ENCODE measurements around the gene CSGALNACT2.

Gene CSGALNACT2

DNA sequence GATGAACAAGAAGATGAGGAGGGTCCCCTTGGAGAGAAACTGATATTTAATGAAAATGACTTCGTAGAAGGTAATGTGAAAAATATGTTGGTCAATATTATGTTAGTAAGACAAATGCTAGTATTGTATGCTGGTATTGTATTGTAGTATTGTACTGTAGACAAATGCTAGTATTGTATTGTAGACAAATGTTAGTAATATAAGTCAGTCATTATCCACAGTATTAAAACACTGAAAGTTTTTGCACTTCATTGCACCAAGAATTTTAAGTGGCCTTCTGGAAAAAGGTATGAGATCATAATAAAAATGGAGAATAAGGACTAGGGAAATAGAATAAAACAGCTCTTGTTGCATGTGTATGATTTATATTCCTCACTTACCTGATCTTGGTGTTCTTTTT lies 17.5 kb downstream of the CSGALNACT2 start:
- no peak overlapping the region for H3K27ac ChIP-seq

DNA sequence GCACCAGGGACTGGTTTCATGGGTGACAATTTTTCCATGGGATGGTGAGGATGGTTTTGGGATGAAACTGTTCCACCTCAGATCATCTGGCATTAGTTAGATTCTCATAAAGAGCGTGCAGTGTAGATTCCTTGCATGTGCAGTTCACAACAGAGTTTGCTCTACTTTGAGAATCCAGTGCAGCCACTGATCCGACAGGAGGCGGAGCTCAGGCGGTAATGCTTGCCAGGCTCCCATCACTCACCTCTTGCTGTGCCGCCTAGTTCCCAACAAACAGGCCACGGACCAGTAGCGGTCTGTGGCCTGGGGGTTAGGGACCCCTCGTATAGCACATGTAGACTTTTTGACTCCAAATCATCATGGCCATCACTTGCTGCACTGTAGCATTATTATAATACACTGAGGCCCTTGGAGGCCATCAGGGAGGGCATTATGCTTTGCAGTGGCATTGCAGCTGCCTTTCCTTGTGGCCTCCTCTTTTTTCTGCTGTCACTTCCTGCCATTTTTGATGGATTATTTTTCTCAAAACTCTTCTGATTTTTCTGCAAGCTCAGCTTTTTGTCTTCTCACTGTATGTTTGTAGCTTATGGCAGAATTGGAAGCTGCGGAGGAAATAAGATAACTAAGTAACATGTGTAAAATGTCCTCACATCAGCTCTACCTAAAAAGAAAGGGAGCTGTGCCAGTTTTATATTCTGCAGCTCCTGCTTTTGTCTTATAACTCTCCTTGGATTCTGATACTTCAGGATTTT lies 18.5 kb downstream of the CSGALNACT2 start:
- TF ChIP-seq, protein P1, sequence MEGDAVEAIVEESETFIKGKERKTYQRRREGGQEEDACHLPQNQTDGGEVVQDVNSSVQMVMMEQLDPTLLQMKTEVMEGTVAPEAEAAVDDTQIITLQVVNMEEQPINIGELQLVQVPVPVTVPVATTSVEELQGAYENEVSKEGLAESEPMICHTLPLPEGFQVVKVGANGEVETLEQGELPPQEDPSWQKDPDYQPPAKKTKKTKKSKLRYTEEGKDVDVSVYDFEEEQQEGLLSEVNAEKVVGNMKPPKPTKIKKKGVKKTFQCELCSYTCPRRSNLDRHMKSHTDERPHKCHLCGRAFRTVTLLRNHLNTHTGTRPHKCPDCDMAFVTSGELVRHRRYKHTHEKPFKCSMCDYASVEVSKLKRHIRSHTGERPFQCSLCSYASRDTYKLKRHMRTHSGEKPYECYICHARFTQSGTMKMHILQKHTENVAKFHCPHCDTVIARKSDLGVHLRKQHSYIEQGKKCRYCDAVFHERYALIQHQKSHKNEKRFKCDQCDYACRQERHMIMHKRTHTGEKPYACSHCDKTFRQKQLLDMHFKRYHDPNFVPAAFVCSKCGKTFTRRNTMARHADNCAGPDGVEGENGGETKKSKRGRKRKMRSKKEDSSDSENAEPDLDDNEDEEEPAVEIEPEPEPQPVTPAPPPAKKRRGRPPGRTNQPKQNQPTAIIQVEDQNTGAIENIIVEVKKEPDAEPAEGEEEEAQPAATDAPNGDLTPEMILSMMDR (conservative IDR thresholded peaks at IDR 0.05): no peak
- no peak overlapping the region for H3K27ac ChIP-seq

More for the DNA sequence above, 17.5 kb downstream of the CSGALNACT2 start:
- TF ChIP-seq, protein P1 (conservative IDR thresholded peaks at IDR 0.05): no peak

DNA sequence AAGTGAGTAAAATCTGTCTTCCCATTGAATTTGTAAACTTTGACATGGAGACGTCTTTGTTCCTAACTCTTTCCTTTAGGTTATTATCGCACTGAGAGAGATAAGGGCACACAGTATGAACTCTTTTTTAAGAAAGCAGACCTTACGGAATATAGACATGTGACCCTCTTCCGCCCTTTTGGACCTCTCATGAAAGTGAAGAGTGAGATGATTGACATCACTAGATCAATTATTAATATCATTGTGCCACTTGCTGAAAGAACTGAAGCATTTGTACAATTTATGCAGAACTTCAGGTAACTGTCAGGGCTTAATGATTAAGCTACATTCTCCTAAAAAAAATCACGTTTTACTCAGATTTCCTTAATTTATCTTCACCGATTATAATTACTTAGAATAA lies 20.4 kb downstream of the CSGALNACT2 start:
- H3K27ac ChIP-seq: no peak overlapping the region
- TF ChIP-seq, protein P1 (conservative IDR thresholded peaks at IDR 0.05): no peak

DNA sequence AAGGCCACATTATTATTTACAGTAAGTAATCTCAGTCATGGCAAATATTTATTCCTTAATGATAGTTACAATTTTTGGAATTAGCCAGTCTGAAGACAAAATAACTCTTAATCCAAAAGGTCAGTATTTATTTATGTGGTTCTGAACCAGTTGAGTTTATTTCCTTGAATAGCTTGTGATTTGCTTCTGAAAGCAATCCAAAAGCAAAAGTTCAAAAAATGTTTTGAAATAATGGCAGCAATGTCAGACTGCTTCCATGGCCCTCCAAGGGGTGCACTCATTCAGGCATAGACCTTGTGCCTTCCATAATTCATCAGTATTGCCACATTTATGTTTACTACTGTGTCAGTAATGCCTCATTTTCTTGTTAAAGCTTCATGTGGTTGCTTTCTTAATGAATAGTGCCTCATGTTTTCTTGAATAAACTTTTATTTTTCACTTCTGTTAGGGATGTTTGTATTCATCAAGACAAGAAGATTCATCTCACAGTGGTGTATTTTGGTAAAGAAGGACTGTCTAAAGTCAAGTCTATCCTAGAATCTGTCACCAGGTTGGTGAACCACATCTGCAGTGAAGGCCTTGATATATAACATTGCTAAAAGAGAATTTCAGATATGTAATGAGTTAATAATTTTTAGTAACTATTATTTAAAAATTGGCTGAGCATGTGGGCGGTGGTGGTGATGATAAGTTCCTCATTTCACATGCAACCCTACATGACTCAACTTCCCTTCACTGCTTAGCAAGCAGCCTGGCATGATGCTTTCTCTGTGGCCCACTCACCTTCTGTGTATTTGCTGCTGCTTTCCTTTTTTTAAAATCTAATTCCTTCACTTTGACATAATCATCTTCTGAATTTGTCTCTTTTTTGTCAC lies 22.0 kb downstream of the CSGALNACT2 start:
- no peak overlapping the region for H3K27ac ChIP-seq
- TF ChIP-seq, protein P1 (conservative IDR thresholded peaks at IDR 0.05): no peak

DNA sequence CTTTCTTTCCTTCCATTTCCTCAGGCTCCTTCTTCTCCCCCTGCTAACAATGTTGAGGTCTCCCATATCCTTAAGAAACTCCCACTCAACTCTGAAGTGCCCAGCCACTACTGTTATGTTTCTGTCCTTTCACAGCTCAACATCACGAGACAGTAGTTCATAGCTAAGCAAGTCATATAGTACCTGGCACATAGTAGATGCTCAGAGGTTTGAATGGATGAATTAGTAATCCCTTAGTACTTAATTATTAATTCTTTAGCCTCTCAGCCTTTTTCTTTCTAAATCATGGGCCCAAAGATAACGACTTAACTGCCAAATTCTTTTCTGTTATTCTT lies 22.6 kb downstream of the CSGALNACT2 start:
- TF ChIP-seq, protein P1 (conservative IDR thresholded peaks at IDR 0.05): no peak
- H3K27ac ChIP-seq: no peak overlapping the region

DNA sequence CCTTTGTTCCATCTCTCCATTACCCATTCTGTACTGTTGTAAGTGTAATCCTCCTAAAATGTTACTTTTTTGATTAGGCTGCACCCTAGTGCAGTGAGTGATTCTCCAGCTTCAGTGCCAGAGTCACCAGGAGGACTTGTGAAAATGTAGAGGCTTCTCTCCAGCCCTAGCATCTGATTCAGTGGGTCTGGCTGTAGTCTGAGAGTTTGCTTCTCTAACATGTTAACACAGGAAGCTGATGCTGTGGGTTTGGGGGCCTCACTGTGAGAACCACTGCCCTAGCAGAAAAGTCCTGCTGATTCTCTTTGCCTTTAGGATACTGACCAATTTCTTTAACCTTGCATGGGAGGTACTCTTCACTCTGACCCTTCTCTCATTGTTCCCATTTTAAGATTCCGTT lies 24.4 kb downstream of the CSGALNACT2 start:
- TF ChIP-seq, protein P1 (conservative IDR thresholded peaks at IDR 0.05): no peak
- no peak overlapping the region for H3K27ac ChIP-seq

DNA sequence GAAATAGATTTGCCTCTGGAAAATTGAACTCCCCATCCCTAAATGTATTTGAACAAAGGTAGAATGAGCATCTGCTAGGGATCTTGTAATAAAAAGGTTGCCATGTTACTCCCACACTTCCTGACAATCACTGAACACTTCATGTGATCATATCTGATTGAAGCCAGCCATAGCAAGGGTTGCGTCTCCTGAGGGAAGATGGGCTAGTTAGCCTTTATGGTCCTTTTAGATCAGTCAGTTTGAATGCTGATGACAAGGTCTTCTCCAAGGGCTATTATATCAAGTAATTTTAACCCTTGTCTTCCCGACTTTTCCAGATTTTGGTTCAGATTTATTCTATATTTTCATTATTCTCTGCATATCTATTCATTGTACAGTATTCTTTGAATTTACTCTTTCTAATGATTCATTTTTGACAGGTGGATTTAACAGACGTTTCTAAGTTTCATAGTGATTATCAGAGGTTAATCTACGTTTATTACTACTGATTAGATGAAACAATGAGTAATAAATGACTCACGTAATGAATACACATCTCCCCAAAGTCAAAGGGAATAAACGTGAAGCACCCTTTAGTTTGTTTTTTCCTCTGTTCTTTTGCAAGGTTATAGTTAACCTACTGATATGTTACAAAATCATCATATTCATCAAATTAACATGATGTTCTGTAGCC lies 28.1 kb downstream of the CSGALNACT2 start:
- TF ChIP-seq, protein P1 (conservative IDR thresholded peaks at IDR 0.05): no peak
- H3K27ac ChIP-seq: no peak overlapping the region

Data from VCaP (cell line).